GM12878 (cell line): ENCODE data around the gene B3GAT1. TPM values are rescaled to one million over a fixed set of nuclear protein-coding genes. Genes with fewer than 3 reads are reported as not detected.

Experiments used
- ATAC-seq: fragments of 200-7000 bp; cut with Tn5 transposase; 3 replicates; pipeline ENCODE4 v1.9.1; 2020; ENCODE audit warnings: mild to moderate bottlenecking, moderate library complexity
- BruUV-seq: library from RNA; stranded (reverse); fragments of 400-500 nt; replicated peaks from 2 replicates; lab custom pipeline; 2021; lab: Mats Ljungman, UMichigan
- CTCF ChIA-PET: fragments of 300-600 bp; sonication (Branson Sonifier 250); formaldehyde crosslinking; extraction: SDS; loops from one replicate; lab custom pipeline; 2021; ENCODE audit warnings: inconsistent platforms; lab: Yijun Ruan, JAX
- POLR2A ChIA-PET: fragments of 350-600 bp; formaldehyde crosslinking; extraction: SDS; loops from one replicate; lab custom pipeline; 2021; ENCODE audit warnings: inconsistent platforms; lab: Charles Lee
- RAD21 ChIA-PET: fragments of 300-600 bp; sonication (Branson Sonifier 250); formaldehyde crosslinking; loops from one replicate; lab custom pipeline; 2023; ENCODE audit warnings: antibody characterized with exemption; ENCODE audit not compliant: unreplicated experiment; lab: Charles Lee
- SMC1A ChIA-PET: fragments of 300-600 bp; sonication (Branson Sonifier 250); formaldehyde crosslinking; loops from one replicate; lab custom pipeline; 2023; ENCODE audit not compliant: unreplicated experiment, uncharacterized antibody; lab: Charles Lee
- DNase-seq: peaks from one replicate; pipeline ENCODE4 v3.0.0-alpha.2; 2011; ENCODE audit warnings: low read depth, low spot score
- FAIRE-seq: peaks from 3 replicates; lab custom pipeline; 2011; peaks lifted over from hg19 to GRCh38; lab: Jason Lieb, UNC
- H2AFZ ChIP-seq: 2 replicates; pipeline ENCODE4 v1.6.0; 2011; ENCODE audit warnings: low read depth, low read length, control low read depth; ENCODE audit not compliant: control insufficient read depth
- H3K27ac ChIP-seq: 2 replicates; pipeline ENCODE4 v1.5.1; 2011; ENCODE audit warnings: control low read depth; ENCODE audit not compliant: control insufficient read depth, insufficient read depth
- H3K27me3 ChIP-seq, 2 experiments: replicated peaks in 1 of 2; 2 replicates each; pipeline versions ENCODE4 v1.6.0 to v1.6.1; 2011; ENCODE audit warnings: low read length in 1 of 2; ENCODE audit not compliant: control insufficient read depth in 2 of 2, insufficient read depth in 2 of 2
- H3K36me3 ChIP-seq, 2 experiments: 2 replicates each; pipeline ENCODE4 v1.5.1; 2011; ENCODE audit warnings: low read length in 1 of 2; ENCODE audit not compliant: control insufficient read depth in 2 of 2, insufficient read depth in 2 of 2
- H3K4me1 ChIP-seq: 2 replicates; pipeline ENCODE4 v1.6.1; 2011; ENCODE audit warnings: mild to moderate bottlenecking, low read length, moderate library complexity, mixed read lengths; ENCODE audit not compliant: control insufficient read depth, insufficient read depth
- H3K4me2 ChIP-seq: 2 replicates; pipeline ENCODE4 v1.6.0; 2011; ENCODE audit warnings: control low read depth; ENCODE audit not compliant: control insufficient read depth, insufficient read depth
- H3K4me3 ChIP-seq: fragments of 200-600 bp; sonication (generic); 2 replicates; pipeline ENCODE4 v1.5.1; 2016
- H3K79me2 ChIP-seq: 2 replicates; pipeline ENCODE4 v1.6.0; 2011; ENCODE audit warnings: low read length; ENCODE audit not compliant: control insufficient read depth, insufficient read depth
- H3K9ac ChIP-seq: 2 replicates; pipeline ENCODE4 v1.8.0; 2011; ENCODE audit warnings: low read length, control low read depth, mixed read lengths; ENCODE audit not compliant: control insufficient read depth, insufficient read depth
- H3K9me3 ChIP-seq: replicated peaks from 3 replicates; pipeline ENCODE4 v1.5.1; 2011; ENCODE audit warnings: mild to moderate bottlenecking, low read length; ENCODE audit not compliant: control insufficient read depth, insufficient read depth
- H4K20me1 ChIP-seq: 2 replicates; pipeline ENCODE4 v1.6.0; 2011; ENCODE audit not compliant: control insufficient read depth, insufficient read depth
- BMI1 ChIP-seq: fragments of 450-650 bp; IDR thresholded peaks from 2 replicates; pipeline ENCODE4 v1.6.1; 2016; ENCODE audit warnings: mild to moderate bottlenecking, moderate library complexity, borderline replicate concordance
- CHD2 ChIP-seq: IDR thresholded peaks from 2 replicates; pipeline ENCODE4 v1.6.1; 2011; ENCODE audit warnings: low read depth, low read length, improper control_type of control experiment, borderline replicate concordance
- ESRRA ChIP-seq: IDR thresholded peaks from 2 replicates; pipeline ENCODE4 v1.6.1; 2012; ENCODE audit warnings: mild to moderate bottlenecking, low read length, improper control_type of control experiment
- IKZF1 ChIP-seq: fragments of 450-650 bp; conservative IDR thresholded peaks from 2 replicates; pipeline ENCODE4 v1.6.1; 2017; ENCODE audit warnings: antibody characterized with exemption, mild to moderate bottlenecking
- MAX ChIP-seq: IDR thresholded peaks from 2 replicates; pipeline ENCODE4 v1.6.1; 2012; ENCODE audit warnings: low read depth, low read length, improper control_type of control experiment
- POLR2AphosphoS2 ChIP-seq: IDR thresholded peaks from 2 replicates; pipeline ENCODE4 v1.6.1; 2011; ENCODE audit warnings: low read depth, mild to moderate bottlenecking, low read length, improper control_type of control experiment, moderate library complexity
- TAF1 ChIP-seq: IDR thresholded peaks from 2 replicates; pipeline ENCODE4 v1.6.1; 2011; ENCODE audit warnings: mild to moderate bottlenecking, low read depth, low read length, borderline replicate concordance
- WRNIP1 ChIP-seq: IDR thresholded peaks from 2 replicates; pipeline ENCODE4 v1.6.1; 2011; ENCODE audit warnings: low read depth, low read length, improper control_type of control experiment, borderline replicate concordance
- WGBS: methylation state at CpG from one replicate; pipeline ENCODE4 v1.1.6; 2016; ENCODE audit warnings: low lambda C conversion rate; ENCODE audit not compliant: insufficient replicate concordance, insufficient coverage; ENCODE audit errors: missing lambda C conversion rate; 5-methylcytosine and 5-hydroxymethylcytosine counted together
- in situ Hi-C: fragments of 300-500 bp; cut with MboI; formaldehyde crosslinking; loops from 9 replicates; pipeline ENCODE4 v1.14.3; 2018; ENCODE audit warnings: mixed read lengths
- intact Hi-C: fragments of 100-400 bp; cut with micrococcal nuclease; formaldehyde crosslinking; loops from one replicate; pipeline ENCODE4 v1.14.2; 2022; ENCODE audit not compliant: unreplicated experiment
- polyA plus RNA-seq, 11 experiments: library from polyadenylated mRNA; depleted of rRNA in 4 of 11; unstranded in 6 of 11; stranded (reverse) in 5 of 11; fragments of >200 nt; fragmentation: Nextera tagmentation in 4 of 11; fragmentation: Illumina TruSeq in 1 of 11; extraction: Ambion mirVana in 4 of 11; extraction: Trizol in 1 of 11; gene quantifications; 1 replicate in 1 of 11; 2 replicates in 10 of 11; pipeline versions ENCODE4 v1.2.1 to v1.2.3, GENCODE V29; 2011 to 2016; ENCODE audit warnings: inconsistent platforms in 2 of 11, missing spikeins in 2 of 11, low read depth in 1 of 11
- total RNA-seq, 4 experiments: library from RNA; depleted of rRNA in 3 of 4; stranded (reverse); fragments of >200 nt in 3 of 4; fragmentation: Illumina TruSeq in 1 of 4; extraction: Trizol in 1 of 4; gene quantifications; 2 replicates each; pipeline versions ENCODE4 v1.2.1 to v1.2.3, GENCODE V29; 2013 to 2021
- TF ChIP-seq, protein P1 (sequence below): fragments of 450-650 bp; formaldehyde crosslinking; IDR thresholded peaks from 2 replicates; pipeline ENCODE4 v1.4.0; 2020; ENCODE audit warnings: mild to moderate bottlenecking, moderate library complexity
- TF ChIP-seq, protein P2 (sequence below): IDR thresholded peaks from 2 replicates; pipeline ENCODE4 v1.6.1; 2012; ENCODE audit warnings: mild to moderate bottlenecking, low read depth, low read length

The B3GAT1 gene
- total and polyA plus RNA-seq, 10 of the 15 experiments (the other 5 are each of a cell fraction or from before 2014, with no cell fraction given), result 0.05 TPM; not detected in 9

DNA sequence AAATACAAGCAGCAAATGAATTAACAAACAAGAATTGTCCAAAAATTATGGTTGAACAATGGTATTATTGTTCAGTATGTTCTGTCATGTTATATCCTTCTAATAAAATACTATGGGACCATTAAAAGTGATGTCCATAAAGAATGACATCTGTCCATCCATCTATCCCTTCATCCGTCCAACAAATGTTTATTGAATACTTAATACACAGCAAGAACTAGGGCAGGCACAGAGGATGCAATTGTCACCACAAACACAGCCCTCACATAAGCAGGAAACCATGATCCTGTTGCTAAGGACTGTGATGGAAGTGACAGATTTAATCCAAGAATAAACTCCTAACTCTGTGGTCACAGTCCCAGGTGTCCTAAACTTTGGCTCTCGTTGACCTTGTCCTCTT, 20.7 kb upstream of the B3GAT1 start:
- no peak for TF ChIP-seq CHD2
- TF ChIP-seq MAX, result no peak
- no peak for TF ChIP-seq TAF1
- TF ChIP-seq IKZF1, result no peak
- TF ChIP-seq, protein P1, sequence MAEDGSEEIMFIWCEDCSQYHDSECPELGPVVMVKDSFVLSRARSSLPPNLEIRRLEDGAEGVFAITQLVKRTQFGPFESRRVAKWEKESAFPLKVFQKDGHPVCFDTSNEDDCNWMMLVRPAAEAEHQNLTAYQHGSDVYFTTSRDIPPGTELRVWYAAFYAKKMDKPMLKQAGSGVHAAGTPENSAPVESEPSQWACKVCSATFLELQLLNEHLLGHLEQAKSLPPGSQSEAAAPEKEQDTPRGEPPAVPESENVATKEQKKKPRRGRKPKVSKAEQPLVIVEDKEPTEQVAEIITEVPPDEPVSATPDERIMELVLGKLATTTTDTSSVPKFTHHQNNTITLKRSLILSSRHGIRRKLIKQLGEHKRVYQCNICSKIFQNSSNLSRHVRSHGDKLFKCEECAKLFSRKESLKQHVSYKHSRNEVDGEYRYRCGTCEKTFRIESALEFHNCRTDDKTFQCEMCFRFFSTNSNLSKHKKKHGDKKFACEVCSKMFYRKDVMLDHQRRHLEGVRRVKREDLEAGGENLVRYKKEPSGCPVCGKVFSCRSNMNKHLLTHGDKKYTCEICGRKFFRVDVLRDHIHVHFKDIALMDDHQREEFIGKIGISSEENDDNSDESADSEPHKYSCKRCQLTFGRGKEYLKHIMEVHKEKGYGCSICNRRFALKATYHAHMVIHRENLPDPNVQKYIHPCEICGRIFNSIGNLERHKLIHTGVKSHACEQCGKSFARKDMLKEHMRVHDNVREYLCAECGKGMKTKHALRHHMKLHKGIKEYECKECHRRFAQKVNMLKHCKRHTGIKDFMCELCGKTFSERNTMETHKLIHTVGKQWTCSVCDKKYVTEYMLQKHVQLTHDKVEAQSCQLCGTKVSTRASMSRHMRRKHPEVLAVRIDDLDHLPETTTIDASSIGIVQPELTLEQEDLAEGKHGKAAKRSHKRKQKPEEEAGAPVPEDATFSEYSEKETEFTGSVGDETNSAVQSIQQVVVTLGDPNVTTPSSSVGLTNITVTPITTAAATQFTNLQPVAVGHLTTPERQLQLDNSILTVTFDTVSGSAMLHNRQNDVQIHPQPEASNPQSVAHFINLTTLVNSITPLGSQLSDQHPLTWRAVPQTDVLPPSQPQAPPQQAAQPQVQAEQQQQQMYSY (CRISPR knock-in tag), result no peak
- TF ChIP-seq WRNIP1, result no peak
- TF ChIP-seq, protein P2, sequence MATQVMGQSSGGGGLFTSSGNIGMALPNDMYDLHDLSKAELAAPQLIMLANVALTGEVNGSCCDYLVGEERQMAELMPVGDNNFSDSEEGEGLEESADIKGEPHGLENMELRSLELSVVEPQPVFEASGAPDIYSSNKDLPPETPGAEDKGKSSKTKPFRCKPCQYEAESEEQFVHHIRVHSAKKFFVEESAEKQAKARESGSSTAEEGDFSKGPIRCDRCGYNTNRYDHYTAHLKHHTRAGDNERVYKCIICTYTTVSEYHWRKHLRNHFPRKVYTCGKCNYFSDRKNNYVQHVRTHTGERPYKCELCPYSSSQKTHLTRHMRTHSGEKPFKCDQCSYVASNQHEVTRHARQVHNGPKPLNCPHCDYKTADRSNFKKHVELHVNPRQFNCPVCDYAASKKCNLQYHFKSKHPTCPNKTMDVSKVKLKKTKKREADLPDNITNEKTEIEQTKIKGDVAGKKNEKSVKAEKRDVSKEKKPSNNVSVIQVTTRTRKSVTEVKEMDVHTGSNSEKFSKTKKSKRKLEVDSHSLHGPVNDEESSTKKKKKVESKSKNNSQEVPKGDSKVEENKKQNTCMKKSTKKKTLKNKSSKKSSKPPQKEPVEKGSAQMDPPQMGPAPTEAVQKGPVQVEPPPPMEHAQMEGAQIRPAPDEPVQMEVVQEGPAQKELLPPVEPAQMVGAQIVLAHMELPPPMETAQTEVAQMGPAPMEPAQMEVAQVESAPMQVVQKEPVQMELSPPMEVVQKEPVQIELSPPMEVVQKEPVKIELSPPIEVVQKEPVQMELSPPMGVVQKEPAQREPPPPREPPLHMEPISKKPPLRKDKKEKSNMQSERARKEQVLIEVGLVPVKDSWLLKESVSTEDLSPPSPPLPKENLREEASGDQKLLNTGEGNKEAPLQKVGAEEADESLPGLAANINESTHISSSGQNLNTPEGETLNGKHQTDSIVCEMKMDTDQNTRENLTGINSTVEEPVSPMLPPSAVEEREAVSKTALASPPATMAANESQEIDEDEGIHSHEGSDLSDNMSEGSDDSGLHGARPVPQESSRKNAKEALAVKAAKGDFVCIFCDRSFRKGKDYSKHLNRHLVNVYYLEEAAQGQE, result no peak
- no peak for TF ChIP-seq BMI1
- TF ChIP-seq ESRRA, result no peak
- no peak for TF ChIP-seq POLR2AphosphoS2
- RAD21 ChIA-PET, result no interaction called here
- H3K27ac ChIP-seq, result no peak overlapping the region
- intact Hi-C loops, result no loop called here
- no peaks in the 10 kb centered on the region for H3K9me3 ChIP-seq
- H3K79me2 ChIP-seq, result no peaks in the 10 kb centered on the region
- H3K27me3 ChIP-seq, result peaks cover 0 to 1% of the 10 kb centered on the region in 2 experiments; a peak in 3 of 4 replicates
- no peak for FAIRE-seq
- H3K9ac ChIP-seq, result no peak overlapping the region
- no peaks in the 10 kb centered on the region for H3K4me1 ChIP-seq
- SMC1A ChIA-PET, result no interaction called here
- H4K20me1 ChIP-seq, result no peaks in the 10 kb centered on the region
- H3K36me3 ChIP-seq, result no peaks in the 10 kb centered on the region
- POLR2A ChIA-PET, result no interaction called here
- H3K4me3 ChIP-seq, result no peak overlapping the region
- H2AFZ ChIP-seq, result no peak overlapping the region
- BruUV-seq, result no TSS peak
- CTCF ChIA-PET, result no interaction called here
- ATAC-seq, result no peak
- no peak overlapping the region for H3K4me2 ChIP-seq
- DNase-seq, result no peak
- WGBS, result 0% methylated on average over 2 of the region's 2 CpGs
- in situ Hi-C loops, result no loop called here
